Measurements from ENCODE around the gene PTGDS. TPM values are rescaled to one million over a fixed set of nuclear protein-coding genes. Genes with fewer than 3 reads are reported as not detected.

Gene PTGDS
- total RNA-seq, 1 donor from 2014 or later, result 3.8 TPM

DNA sequence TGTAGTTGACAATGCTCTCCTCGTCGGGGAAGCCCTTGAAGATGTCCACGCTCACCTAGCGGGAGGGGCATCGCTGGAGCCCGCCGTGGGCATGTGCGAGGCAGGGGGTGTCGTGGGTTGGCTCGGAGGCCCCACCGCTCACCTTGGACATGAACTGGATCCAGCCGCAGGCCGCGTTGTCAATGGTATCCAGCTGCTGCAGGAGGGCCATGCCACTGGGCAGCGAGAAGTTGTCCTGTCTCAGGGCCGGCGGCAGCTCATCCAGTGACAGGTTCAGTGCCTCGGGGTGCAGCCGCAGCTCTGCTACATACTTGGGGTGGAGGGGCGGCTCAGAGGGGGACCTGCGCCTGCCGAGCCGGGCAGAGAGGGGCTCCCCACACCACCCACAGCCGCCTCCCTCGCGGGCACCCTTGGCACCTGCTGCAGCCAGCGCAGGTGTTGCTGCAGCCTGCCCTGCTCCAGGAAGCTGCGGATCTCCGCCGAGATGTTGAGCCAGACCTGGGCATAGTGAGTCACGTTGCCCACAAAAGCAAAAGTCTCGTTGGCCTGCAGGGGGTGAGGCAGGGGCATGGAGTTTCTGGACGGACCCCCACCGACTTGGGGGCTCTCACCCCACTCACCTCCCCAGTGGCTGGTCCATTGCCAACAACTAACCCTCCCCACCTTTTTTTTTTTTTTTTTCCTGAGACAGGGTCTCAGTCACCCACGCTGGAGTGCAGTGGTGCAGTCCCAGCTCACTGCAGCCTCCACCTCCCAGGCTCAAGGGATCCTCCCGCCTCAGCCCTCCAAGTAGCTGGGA, 41.7 kb downstream of the PTGDS start:
- H3K27me3 ChIP-seq (ENCODE audit: control insufficient read depth, insufficient read depth, low read length), result no peaks in the 10 kb centered on the region
- TF ChIP-seq, protein P1, sequence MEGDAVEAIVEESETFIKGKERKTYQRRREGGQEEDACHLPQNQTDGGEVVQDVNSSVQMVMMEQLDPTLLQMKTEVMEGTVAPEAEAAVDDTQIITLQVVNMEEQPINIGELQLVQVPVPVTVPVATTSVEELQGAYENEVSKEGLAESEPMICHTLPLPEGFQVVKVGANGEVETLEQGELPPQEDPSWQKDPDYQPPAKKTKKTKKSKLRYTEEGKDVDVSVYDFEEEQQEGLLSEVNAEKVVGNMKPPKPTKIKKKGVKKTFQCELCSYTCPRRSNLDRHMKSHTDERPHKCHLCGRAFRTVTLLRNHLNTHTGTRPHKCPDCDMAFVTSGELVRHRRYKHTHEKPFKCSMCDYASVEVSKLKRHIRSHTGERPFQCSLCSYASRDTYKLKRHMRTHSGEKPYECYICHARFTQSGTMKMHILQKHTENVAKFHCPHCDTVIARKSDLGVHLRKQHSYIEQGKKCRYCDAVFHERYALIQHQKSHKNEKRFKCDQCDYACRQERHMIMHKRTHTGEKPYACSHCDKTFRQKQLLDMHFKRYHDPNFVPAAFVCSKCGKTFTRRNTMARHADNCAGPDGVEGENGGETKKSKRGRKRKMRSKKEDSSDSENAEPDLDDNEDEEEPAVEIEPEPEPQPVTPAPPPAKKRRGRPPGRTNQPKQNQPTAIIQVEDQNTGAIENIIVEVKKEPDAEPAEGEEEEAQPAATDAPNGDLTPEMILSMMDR (IDR thresholded peaks at IDR 0.05; ENCODE audit: insufficient read depth, low read length, poor library complexity, severe bottlenecking), result no peak
- H3K36me3 ChIP-seq (ENCODE audit: control insufficient read depth, insufficient read depth, low read length), result peaks cover 2% of the 10 kb centered on the region
- no peak overlapping the region for H3K4me3 ChIP-seq (ENCODE audit: low read depth, low read length)
- no peak for DNase-seq (ENCODE audit: low read depth)

DNA sequence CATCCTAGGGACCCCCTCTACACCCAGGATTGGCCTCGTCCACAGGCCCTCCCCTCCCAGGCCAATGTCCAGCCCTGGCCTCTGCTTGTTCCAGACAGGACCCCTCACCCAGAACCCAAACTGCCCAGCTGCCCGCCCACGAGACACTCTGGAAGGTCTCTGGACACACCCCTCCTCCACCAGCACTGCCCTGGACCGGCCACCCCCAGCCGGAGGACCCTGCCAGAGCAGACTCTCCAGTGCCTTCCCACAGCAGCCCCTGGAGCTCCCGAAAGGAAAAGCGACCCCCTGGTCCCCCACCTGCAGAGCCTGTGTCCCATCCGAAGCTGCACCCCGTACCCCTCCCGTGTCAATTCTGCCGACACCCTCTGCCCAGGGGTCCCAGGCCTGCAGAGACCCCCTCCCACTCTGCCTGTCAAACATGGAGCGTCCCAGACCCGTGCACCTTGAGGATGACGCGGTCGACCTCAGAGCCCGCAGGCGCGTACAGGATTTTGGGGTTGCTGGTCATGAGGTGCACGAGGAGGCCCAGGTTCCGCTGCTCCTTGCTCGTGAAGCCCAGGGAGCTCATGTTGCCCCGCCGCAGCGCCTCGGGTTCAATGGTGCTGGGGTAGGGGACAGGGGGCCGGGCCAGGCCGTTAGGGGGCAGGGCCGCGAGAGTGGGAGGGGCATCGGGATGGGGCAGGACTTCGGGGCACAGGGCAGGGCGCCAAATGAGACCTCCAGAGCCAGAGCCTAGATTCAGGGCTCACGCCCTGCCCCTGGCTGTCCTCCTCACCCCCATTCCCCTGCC, 42.8 kb downstream of the PTGDS start:
- Histone ChIP-seq H3K36me3 (ENCODE audit: control insufficient read depth, insufficient read depth, low read length) (peaks cover 2% of the 10 kb centered on the region), H3K27me3 (ENCODE audit: control insufficient read depth, insufficient read depth, low read length) (no peaks in the 10 kb centered on the region), H3K4me3 (ENCODE audit: low read depth, low read length) (no peak overlapping the region)
- TF ChIP-seq, protein P1 (IDR thresholded peaks at IDR 0.05; ENCODE audit: insufficient read depth, low read length, poor library complexity, severe bottlenecking), result no peak
- DNase-seq (ENCODE audit: low read depth), result no peak

DNA sequence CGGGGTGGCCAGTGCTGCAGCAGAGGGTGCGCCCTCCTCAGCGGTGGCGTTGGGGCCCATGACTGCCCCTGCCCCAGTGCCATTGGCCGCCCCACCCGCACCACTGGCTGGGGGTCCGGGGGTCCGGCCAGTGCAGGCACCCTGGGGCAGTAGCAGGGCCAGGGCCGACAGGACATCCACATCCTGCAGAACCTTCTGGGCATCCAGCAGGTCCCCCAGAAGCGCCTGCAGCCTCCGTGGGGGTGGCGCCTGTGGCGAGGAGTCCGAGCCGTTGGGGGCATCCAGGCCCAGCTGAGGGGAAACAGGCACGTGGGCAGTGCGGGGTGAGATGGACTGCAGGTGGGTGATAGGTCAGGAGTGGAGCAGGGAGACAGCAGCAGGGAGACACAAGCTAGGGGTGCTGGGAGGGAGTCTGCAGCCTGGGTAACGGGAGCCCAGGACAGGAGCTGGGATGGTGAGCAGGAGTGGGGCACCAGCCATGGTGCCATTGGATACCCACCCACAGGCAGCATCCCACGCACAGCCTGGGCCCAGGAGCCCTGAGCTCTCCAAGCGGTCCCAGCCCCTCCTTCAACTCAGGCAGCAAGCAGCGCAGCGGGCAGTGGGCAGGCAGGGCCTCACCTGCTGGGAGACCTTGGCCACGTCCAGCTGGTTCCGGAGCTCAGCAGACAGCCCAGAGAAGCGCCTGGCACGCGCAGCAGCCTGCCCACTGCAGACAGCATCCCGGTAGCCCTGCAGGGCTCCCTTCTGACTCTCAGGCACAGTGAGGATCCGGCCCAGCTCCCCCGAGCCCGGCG, 43.7 kb downstream of the PTGDS start:
- Histone ChIP-seq H3K4me3 (ENCODE audit: low read depth, low read length) (no peak overlapping the region), H3K36me3 (ENCODE audit: control insufficient read depth, insufficient read depth, low read length) (peaks cover 2% of the 10 kb centered on the region), H3K27me3 (ENCODE audit: control insufficient read depth, insufficient read depth, low read length) (peaks cover 1% of the 10 kb centered on the region)
- DNase-seq (ENCODE audit: low read depth), result no peak
- TF ChIP-seq, protein P1 (IDR thresholded peaks at IDR 0.05; ENCODE audit: insufficient read depth, low read length, poor library complexity, severe bottlenecking), result no peak

DNA sequence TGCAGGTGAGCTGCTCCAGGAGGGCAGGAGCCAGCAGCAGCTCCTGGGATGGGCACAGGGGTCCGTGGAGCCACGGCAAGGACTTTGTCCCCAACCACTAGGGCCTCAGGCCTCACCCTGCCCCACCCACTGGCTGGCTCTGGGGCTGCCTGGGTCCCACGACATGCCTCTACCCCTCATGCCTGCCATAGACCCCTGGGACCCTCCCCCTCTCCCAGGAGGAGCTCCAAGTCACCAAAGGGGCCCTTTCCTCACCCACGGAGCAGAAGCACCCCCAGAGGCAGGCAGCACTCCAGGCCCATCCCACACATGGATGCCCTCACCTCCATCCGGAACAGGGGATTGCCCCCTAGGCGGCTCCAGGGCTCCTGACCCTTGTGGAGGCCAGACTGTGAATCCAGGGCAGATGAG, 44.3 kb downstream of the PTGDS start:
- no peak overlapping the region for H3K4me3 ChIP-seq (ENCODE audit: low read depth, low read length)
- H3K27me3 ChIP-seq (ENCODE audit: control insufficient read depth, insufficient read depth, low read length), result peaks cover 2% of the 10 kb centered on the region
- peaks cover 2% of the 10 kb centered on the region for H3K36me3 ChIP-seq (ENCODE audit: control insufficient read depth, insufficient read depth, low read length)
- TF ChIP-seq, protein P1 (IDR thresholded peaks at IDR 0.05; ENCODE audit: insufficient read depth, low read length, poor library complexity, severe bottlenecking), result no peak
- DNase-seq (ENCODE audit: low read depth), result no peak

DNA sequence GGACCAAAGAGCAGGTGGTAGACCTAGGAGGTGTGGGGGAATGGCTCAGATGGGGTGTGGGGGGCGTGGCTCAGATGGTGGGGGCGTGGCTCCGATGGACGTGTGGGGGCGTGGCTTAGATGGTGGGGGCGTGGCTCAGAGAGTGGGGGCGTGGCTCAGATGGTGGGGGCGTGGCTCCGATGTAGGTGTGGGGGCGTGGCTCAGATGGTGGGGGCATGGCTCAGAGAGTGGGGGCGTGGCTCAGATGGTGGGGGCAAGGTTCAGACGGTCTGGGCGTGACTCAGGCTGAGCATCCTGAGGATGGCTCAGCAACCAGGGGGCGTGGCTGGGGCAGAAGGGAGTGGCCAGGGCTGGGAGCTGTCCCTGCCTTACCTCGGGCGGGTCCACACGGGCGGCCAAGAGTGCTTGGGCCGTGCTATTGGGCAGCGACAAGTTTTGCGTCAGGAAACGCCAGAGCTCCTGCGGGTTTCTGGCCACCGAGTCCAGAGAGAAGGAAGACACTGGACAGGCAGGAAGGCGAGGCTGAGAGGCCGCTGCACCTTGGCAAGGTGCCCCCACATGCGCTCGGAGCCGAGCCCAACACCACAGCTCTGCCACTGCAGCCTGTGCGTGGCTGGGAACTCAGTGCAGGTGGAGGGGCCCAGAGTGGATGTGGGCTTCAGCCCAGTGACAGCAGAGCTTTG, 44.8 kb downstream of the PTGDS start:
- DNase-seq (ENCODE audit: low read depth), result no peak
- TF ChIP-seq, protein P1 (IDR thresholded peaks at IDR 0.05; ENCODE audit: insufficient read depth, low read length, poor library complexity, severe bottlenecking), result no peak

More for the DNA sequence above, 44.8 kb downstream of the PTGDS start:
- Histone ChIP-seq H3K36me3 (ENCODE audit: control insufficient read depth, insufficient read depth, low read length) (peaks cover 2% of the 10 kb centered on the region), H3K4me3 (ENCODE audit: low read depth, low read length) (no peak overlapping the region), H3K27me3 (ENCODE audit: control insufficient read depth, insufficient read depth, low read length) (peaks cover 2% of the 10 kb centered on the region)
